SK-N-SH treated with all-trans-retinoic acid at 6 μM for 48 hours (cell line): ENCODE data around the gene CYB5A.

ENCODE experiments used
- ATAC-seq: fragments of 200-7000 bp; cut with Tn5 transposase; 3 replicates; pipeline ENCODE4 v1.9.1; 2020; ENCODE audit warnings: mild to moderate bottlenecking, moderate library complexity
- ARNTL ChIP-seq: fragments of 450-650 bp; formaldehyde crosslinking; IDR thresholded peaks from 2 replicates; pipeline ENCODE4 v1.5.0; 2020; ENCODE audit warnings: low read depth, mild to moderate bottlenecking, moderate library complexity, borderline replicate concordance
- ESRRG ChIP-seq: fragments of 250-450 bp; sonication (Bioruptor Pico); IDR thresholded peaks from 2 replicates; pipeline ENCODE4 v1.6.1; 2021; ENCODE audit warnings: mild to moderate bottlenecking
- ISL1 ChIP-seq: fragments of 250-450 bp; sonication (Bioruptor Pico); IDR thresholded peaks from 2 replicates; pipeline ENCODE4 v2.1.2; 2022; ENCODE audit warnings: mild to moderate bottlenecking, moderate library complexity
- RARB ChIP-seq: fragments of 250-450 bp; sonication (Bioruptor Pico); IDR thresholded peaks from 2 replicates; pipeline ENCODE4 v1.8.0; 2021; ENCODE audit warnings: mild to moderate bottlenecking, moderate library complexity
- TCF4 ChIP-seq: fragments of 250-450 bp; sonication (Bioruptor Pico); IDR thresholded peaks from 2 replicates; pipeline ENCODE4 v1.8.0; 2021; ENCODE audit warnings: mild to moderate bottlenecking, moderate library complexity, borderline replicate concordance
- TOX ChIP-seq: fragments of 250-450 bp; sonication (Bioruptor Pico); IDR thresholded peaks from 2 replicates; pipeline ENCODE4 v1.8.0; 2021; ENCODE audit warnings: mild to moderate bottlenecking, moderate library complexity, borderline replicate concordance
- ZC3H10 ChIP-seq: fragments of 250-450 bp; sonication (Bioruptor Pico); IDR thresholded peaks from 2 replicates; pipeline ENCODE4 v1.5.1; 2021; ENCODE audit warnings: mild to moderate bottlenecking, moderate library complexity
- ZNF70 ChIP-seq: fragments of 450-650 bp; formaldehyde crosslinking; IDR thresholded peaks from 2 replicates; pipeline ENCODE4 v1.5.0; 2020; ENCODE audit warnings: mild to moderate bottlenecking, moderate library complexity
- TF ChIP-seq, protein P1 (sequence below): fragments of 250-450 bp; sonication (Bioruptor Pico); IDR thresholded peaks from 2 replicates; pipeline ENCODE4 v1.5.1; 2020; ENCODE audit warnings: low read depth, mild to moderate bottlenecking, moderate library complexity
- TF ChIP-seq, protein P2 (sequence below): fragments of 250-450 bp; sonication (Bioruptor Pico); IDR thresholded peaks from 2 replicates; pipeline ENCODE4 v1.5.0; 2020; ENCODE audit warnings: mild to moderate bottlenecking, moderate library complexity
- TF ChIP-seq, protein P3 (sequence below): fragments of 250-450 bp; sonication (Bioruptor Pico); IDR thresholded peaks from 2 replicates; pipeline ENCODE4 v1.5.1; 2021; ENCODE audit warnings: mild to moderate bottlenecking, moderate library complexity
- TF ChIP-seq, protein P4 (sequence below): fragments of 250-450 bp; sonication (Bioruptor Pico); IDR thresholded peaks from 2 replicates; pipeline ENCODE4 v1.8.0; 2020; ENCODE audit warnings: mild to moderate bottlenecking, moderate library complexity, borderline replicate concordance
- TF ChIP-seq, protein P5 (sequence below): fragments of 250-450 bp; sonication (Bioruptor Pico); IDR thresholded peaks from 2 replicates; pipeline ENCODE4 v1.8.0; 2021; ENCODE audit warnings: low read depth, mild to moderate bottlenecking, moderate library complexity, borderline replicate concordance

Gene CYB5A

DNA sequence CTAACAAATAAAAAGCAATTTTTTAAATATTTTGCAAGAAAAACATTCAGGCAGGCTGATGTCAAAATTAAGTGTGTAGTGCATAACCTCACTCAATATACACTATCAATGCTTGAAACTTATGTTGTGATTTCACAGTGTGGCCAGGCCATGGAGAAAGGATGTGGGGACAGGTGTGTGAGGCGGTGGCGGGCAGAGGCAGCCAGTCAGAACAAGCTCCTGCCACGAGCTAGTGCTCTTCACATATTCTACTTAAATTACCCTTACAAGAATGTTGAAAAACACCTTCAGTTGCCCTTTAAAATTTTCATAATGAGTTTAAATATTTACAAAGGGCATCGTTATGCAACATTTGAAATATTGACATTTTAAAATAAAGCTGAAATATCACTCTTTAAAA, 43.2 kb downstream of the CYB5A start:
- ATAC-seq: no peak
- TF ChIP-seq ZNF70 (CRISPR knock-in tag): no peak
- TF ChIP-seq, protein P1, sequence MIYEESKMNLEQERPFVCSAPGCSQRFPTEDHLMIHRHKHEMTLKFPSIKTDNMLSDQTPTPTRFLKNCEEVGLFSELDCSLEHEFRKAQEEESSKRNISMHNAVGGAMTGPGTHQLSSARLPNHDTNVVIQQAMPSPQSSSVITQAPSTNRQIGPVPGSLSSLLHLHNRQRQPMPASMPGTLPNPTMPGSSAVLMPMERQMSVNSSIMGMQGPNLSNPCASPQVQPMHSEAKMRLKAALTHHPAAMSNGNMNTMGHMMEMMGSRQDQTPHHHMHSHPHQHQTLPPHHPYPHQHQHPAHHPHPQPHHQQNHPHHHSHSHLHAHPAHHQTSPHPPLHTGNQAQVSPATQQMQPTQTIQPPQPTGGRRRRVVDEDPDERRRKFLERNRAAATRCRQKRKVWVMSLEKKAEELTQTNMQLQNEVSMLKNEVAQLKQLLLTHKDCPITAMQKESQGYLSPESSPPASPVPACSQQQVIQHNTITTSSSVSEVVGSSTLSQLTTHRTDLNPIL: no peak
- TF ChIP-seq ZC3H10 (CRISPR knock-in tag): no peak
- no peak for TF ChIP-seq ISL1 (CRISPR knock-in tag)
- TF ChIP-seq, protein P2, sequence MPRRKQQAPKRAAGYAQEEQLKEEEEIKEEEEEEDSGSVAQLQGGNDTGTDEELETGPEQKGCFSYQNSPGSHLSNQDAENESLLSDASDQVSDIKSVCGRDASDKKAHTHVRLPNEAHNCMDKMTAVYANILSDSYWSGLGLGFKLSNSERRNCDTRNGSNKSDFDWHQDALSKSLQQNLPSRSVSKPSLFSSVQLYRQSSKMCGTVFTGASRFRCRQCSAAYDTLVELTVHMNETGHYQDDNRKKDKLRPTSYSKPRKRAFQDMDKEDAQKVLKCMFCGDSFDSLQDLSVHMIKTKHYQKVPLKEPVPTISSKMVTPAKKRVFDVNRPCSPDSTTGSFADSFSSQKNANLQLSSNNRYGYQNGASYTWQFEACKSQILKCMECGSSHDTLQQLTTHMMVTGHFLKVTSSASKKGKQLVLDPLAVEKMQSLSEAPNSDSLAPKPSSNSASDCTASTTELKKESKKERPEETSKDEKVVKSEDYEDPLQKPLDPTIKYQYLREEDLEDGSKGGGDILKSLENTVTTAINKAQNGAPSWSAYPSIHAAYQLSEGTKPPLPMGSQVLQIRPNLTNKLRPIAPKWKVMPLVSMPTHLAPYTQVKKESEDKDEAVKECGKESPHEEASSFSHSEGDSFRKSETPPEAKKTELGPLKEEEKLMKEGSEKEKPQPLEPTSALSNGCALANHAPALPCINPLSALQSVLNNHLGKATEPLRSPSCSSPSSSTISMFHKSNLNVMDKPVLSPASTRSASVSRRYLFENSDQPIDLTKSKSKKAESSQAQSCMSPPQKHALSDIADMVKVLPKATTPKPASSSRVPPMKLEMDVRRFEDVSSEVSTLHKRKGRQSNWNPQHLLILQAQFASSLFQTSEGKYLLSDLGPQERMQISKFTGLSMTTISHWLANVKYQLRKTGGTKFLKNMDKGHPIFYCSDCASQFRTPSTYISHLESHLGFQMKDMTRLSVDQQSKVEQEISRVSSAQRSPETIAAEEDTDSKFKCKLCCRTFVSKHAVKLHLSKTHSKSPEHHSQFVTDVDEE (CRISPR knock-in tag): no peak
- TF ChIP-seq, protein P3, sequence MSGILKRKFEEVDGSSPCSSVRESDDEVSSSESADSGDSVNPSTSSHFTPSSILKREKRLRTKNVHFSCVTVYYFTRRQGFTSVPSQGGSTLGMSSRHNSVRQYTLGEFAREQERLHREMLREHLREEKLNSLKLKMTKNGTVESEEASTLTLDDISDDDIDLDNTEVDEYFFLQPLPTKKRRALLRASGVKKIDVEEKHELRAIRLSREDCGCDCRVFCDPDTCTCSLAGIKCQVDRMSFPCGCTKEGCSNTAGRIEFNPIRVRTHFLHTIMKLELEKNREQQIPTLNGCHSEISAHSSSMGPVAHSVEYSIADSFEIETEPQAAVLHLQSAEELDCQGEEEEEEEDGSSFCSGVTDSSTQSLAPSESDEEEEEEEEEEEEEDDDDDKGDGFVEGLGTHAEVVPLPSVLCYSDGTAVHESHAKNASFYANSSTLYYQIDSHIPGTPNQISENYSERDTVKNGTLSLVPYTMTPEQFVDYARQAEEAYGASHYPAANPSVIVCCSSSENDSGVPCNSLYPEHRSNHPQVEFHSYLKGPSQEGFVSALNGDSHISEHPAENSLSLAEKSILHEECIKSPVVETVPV (CRISPR knock-in tag): no peak
- TF ChIP-seq, all 23 proteins: peak for 0

DNA sequence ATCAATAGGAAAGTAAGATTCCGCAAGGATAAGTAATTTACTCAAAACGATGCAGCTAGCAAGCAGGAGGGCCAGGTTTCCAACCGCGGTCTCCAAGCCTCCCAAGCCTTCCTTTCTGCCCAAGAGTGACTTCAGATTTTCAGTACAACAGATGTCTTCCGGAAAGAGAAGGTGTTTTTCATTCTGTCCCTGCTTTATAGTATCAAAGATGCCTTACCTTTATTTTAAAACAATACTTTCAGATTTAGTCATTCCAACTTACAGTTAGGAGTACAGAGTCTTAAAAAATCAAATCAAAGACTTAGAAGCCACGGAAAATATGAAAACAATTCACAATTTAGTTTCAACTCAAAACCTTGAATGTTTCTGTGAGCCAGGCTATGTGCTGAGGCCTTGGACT, 43.6 kb downstream of the CYB5A start:
- TF ChIP-seq RARB (CRISPR knock-in tag) (no peak), ESRRG (no peak), TOX (CRISPR knock-in tag) (no peak)
- TF ChIP-seq, protein P4, sequence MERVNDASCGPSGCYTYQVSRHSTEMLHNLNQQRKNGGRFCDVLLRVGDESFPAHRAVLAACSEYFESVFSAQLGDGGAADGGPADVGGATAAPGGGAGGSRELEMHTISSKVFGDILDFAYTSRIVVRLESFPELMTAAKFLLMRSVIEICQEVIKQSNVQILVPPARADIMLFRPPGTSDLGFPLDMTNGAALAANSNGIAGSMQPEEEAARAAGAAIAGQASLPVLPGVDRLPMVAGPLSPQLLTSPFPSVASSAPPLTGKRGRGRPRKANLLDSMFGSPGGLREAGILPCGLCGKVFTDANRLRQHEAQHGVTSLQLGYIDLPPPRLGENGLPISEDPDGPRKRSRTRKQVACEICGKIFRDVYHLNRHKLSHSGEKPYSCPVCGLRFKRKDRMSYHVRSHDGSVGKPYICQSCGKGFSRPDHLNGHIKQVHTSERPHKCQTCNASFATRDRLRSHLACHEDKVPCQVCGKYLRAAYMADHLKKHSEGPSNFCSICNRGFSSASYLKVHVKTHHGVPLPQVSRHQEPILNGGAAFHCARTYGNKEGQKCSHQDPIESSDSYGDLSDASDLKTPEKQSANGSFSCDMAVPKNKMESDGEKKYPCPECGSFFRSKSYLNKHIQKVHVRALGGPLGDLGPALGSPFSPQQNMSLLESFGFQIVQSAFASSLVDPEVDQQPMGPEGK (CRISPR knock-in tag): no peak
- ATAC-seq: no peak

DNA sequence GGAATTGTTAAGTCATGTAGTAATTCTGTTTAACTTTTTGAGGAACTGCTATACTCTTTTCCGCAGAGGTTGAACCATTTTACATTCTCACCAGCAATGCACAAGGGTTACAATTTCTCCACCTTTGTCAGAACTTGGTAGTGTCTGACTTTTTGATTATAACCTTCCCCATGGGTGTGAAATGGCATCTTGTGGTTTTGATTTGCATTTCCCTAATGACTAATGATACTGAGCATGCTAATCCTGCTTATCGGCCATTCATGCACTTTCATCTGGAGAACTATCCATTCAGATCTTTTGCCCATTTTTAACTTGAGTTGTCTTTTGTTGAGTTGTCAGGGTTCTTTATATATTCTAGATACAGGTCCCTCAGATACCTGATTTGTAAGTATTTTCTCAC, 47.2 kb downstream of the CYB5A start:
- no peak for TF ChIP-seq ARNTL (CRISPR knock-in tag)
- TF ChIP-seq, protein P3 (CRISPR knock-in tag): no peak
- ATAC-seq: no peak

DNA sequence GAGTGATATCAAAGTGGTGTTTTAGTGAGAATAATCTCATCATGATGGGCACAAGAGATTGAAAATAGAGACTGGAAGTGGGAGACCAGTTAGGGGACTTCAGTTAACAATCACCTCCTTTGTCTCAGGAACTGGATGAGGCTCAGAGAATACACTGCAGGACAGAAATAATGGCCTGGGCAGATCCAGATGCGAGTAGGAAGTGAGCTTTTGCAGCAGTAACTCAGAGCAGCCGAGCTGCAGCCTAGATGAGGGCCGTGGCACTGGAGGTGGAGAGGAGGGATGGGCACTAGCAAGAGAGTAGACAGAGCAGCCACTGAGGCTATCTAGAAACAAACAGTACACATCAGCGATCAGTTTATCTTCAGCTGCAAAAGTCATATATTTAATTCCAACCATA, 48.6 kb downstream of the CYB5A start:
- TF ChIP-seq TCF4 (CRISPR knock-in tag) (no peak), ZNF70 (CRISPR knock-in tag) (no peak)
- TF ChIP-seq, protein P4 (CRISPR knock-in tag): no peak
- TF ChIP-seq, protein P2 (CRISPR knock-in tag): no peak
- TF ChIP-seq, protein P5, sequence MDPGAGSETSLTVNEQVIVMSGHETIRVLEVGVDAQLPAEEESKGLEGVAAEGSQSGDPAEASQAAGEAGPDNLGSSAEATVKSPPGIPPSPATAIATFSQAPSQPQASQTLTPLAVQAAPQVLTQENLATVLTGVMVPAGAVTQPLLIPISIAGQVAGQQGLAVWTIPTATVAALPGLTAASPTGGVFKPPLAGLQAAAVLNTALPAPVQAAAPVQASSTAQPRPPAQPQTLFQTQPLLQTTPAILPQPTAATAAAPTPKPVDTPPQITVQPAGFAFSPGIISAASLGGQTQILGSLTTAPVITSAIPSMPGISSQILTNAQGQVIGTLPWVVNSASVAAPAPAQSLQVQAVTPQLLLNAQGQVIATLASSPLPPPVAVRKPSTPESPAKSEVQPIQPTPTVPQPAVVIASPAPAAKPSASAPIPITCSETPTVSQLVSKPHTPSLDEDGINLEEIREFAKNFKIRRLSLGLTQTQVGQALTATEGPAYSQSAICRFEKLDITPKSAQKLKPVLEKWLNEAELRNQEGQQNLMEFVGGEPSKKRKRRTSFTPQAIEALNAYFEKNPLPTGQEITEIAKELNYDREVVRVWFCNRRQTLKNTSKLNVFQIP (CRISPR knock-in tag): no peak
- TF ChIP-seq, all 23 proteins: peak for 0
- ATAC-seq: no peak
